Osteocyte (in vitro differentiated cells): Measurements from ENCODE around the gene SWSAP1. TPM values are rescaled to one million over a fixed set of nuclear protein-coding genes. Genes with fewer than 3 reads are reported as not detected.
"Not testable (repeated sequence)": the region's sequence is repeated elsewhere in the genome, so short reads cannot be mapped to it uniquely, and the experiment has no call there.

Source experiments
- DNase-seq: peaks from one replicate; pipeline ENCODE4 v3.0.0; 2021; ENCODE audit warnings: mixed read lengths; ENCODE audit not compliant: unreplicated experiment; ENCODE audit errors: extremely low spot score
- H3K27ac Mint-ChIP-seq: one replicate; pipeline ENCODE4 v1.8.0; 2021; ENCODE audit warnings: mild to moderate bottlenecking, mixed read lengths; ENCODE audit not compliant: unreplicated experiment
- H3K27me3 Mint-ChIP-seq: one replicate; pipeline ENCODE4 v1.8.0; 2021; ENCODE audit warnings: mixed read lengths; ENCODE audit not compliant: unreplicated experiment
- H3K36me3 Mint-ChIP-seq: one replicate; pipeline ENCODE4 v1.8.0; 2021; ENCODE audit warnings: mixed read lengths; ENCODE audit not compliant: unreplicated experiment
- H3K4me1 Mint-ChIP-seq: one replicate; pipeline ENCODE4 v1.8.0; 2021; ENCODE audit warnings: mixed read lengths; ENCODE audit not compliant: unreplicated experiment
- H3K4me3 Mint-ChIP-seq: one replicate; pipeline ENCODE4 v1.8.0; 2021; ENCODE audit warnings: mild to moderate bottlenecking, moderate library complexity, mixed read lengths; ENCODE audit not compliant: unreplicated experiment
- H3K9me3 Mint-ChIP-seq: one replicate; pipeline ENCODE4 v1.8.0; 2021; ENCODE audit warnings: mixed read lengths; ENCODE audit not compliant: unreplicated experiment
- total RNA-seq: library from RNA; stranded (reverse); gene quantifications from 2 replicates; pipeline ENCODE4 v1.2.1, GENCODE V29; 2021
- TF ChIP-seq, protein P1 (sequence below): fragments of 200-600 bp; sonication (generic); IDR thresholded peaks from 2 replicates; pipeline ENCODE4 v1.5.0; 2021; ENCODE audit warnings: antibody characterized with exemption, mild to moderate bottlenecking, moderate library complexity

SWSAP1 gene
- total RNA-seq, 1 donor from 2014 or later = 1.3 TPM

DNA sequence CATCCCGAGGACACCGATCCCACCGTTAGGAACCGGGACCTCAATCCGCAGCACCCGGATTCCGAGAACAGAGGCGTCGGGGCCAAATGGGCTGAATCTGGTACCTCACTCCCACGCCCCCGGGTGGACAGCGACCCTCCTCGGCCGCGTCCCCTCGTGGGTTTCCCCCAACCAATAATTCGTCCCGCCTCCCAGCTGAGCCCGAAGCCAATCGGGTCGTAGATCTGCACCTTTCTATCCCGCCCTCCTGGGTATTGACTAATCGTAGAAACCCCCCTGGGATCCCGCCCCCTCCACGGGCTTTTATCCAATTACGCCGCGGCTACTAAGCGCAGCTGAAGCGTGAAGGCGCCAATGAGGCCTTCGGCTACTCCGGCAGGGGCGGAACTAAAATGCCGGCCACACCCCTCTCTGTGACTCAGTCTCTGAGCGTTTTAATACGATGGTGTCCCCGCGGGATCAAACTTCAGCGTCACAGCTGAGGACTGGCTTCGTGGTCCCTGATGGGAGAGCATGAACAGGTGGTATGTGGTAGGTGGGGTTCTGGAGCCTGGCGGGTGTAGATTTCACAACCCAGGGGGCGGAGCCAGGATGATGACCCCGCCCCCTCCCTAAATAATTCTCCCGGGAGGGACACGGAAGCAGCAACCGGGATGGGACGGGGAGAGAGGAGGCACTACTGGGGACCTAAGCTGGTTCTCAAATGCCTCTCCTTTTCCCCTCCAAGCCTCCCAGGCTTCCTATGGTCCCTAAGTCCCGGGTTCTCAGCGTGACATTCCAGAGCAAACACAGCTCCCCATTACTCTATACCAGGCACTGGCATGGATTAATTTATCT, 28.1 kb upstream of the SWSAP1 start, which contains the start of the genes CCDC159 and TMEM205:
TSS of gene CCDC159 (plus strand) at position 416 of the 837 bp plus-strand sequence. CDS start at position 504, 88 bp downstream.
TSS of gene TMEM205 (minus strand) at position 165 of the 837 bp plus-strand sequence. CDS start 649 bp downstream, outside the sequence.
- H3K9me3 Mint-ChIP-seq = peaks cover 7% of the 10 kb centered on the region
- H3K4me1 Mint-ChIP-seq = peaks cover 31% of the 10 kb centered on the region
- peak within 1 kb of the TSS; percentile 91 for H3K4me3 Mint-ChIP-seq
- TF ChIP-seq, protein P1, sequence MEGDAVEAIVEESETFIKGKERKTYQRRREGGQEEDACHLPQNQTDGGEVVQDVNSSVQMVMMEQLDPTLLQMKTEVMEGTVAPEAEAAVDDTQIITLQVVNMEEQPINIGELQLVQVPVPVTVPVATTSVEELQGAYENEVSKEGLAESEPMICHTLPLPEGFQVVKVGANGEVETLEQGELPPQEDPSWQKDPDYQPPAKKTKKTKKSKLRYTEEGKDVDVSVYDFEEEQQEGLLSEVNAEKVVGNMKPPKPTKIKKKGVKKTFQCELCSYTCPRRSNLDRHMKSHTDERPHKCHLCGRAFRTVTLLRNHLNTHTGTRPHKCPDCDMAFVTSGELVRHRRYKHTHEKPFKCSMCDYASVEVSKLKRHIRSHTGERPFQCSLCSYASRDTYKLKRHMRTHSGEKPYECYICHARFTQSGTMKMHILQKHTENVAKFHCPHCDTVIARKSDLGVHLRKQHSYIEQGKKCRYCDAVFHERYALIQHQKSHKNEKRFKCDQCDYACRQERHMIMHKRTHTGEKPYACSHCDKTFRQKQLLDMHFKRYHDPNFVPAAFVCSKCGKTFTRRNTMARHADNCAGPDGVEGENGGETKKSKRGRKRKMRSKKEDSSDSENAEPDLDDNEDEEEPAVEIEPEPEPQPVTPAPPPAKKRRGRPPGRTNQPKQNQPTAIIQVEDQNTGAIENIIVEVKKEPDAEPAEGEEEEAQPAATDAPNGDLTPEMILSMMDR = peak; percentile 19
- peaks cover 3% of the 10 kb centered on the region for H3K36me3 Mint-ChIP-seq
- peak; percentile 99 for DNase-seq
- H3K27ac Mint-ChIP-seq = peak within 1 kb of the TSS; percentile 94
- H3K27me3 Mint-ChIP-seq = no peaks in the 10 kb centered on the region

DNA sequence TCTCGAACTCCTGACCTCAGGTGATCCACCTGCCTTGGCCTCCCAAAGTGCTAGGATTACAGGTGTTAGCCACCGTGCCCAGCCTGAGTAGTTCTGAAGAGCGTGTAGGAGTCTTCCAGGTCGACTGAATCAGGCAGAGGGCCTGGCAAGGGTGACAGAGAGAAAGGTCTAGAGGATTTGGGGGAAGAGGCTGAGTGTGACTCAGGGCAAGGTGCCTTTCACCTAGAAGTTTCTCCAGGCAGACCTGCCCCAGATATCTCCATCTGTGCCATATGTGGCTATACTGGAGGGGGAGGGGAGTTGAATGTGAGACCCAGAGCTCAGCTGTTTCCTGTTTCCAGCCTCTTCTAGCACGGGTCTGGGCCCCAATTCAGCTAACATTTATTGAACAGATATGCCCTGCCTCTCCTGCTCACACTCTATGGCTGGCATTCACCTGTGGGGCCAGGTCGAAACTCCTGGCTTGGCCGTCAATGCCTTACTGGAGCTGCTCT, 26.9 kb upstream of the SWSAP1 start:
- no peak for DNase-seq
- TF ChIP-seq, protein P1 = no peak

DNA sequence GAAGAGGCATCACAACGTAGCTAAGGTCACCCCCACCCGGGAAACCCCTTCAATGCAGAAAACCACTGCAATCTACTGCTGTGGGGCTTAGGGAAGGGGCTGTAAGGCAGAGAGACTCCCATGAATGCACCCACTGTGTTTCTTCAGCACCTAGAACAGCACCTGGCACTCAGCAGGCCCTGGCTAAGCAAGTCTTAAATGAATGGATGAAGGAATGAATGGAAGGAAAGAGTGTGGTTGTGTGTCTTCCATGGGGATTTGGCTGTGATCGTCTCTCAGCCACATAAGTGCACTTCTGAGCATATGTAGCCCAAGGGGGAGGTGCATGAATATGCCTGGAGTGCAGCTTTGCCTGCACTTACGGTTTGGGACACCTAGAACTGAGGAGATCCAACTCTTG, 25.3 kb upstream of the SWSAP1 start:
- Mint-ChIP-seq H3K4me1 (peaks cover 22% of the 10 kb centered on the region), H3K27ac (no peak overlapping the region), H3K27me3 (no peaks in the 10 kb centered on the region), H3K4me3 (no peak overlapping the region), H3K9me3 (peaks cover 7% of the 10 kb centered on the region), H3K36me3 (peaks cover 3% of the 10 kb centered on the region)
- TF ChIP-seq, protein P1 = no peak
- DNase-seq = no peak

More for the DNA sequence above, 26.9 kb upstream of the SWSAP1 start:
- H3K9me3 Mint-ChIP-seq = peaks cover 7% of the 10 kb centered on the region
- H3K27ac Mint-ChIP-seq = no peak overlapping the region
- H3K36me3 Mint-ChIP-seq = peaks cover 3% of the 10 kb centered on the region
- no peaks in the 10 kb centered on the region for H3K27me3 Mint-ChIP-seq
- no peak overlapping the region for H3K4me3 Mint-ChIP-seq
- peaks cover 31% of the 10 kb centered on the region for H3K4me1 Mint-ChIP-seq

DNA sequence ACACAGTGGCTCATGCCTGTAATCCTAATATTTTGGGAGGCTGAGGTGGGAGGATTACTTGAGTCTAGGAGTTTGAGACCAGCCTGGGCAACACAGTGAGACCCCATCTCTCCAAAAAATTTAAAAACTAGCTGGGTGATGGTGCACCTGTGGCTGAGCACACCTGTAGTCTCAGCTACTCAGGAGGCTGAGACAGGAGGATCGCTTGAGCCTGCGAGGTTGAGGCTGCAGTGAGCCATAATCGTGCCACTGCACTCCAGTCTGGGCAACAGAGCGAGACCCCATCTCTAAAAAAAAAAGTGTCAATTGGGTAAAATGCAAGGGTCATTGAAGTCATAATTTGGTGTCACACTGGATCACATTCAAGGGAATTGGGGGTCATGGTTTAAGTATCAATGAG, 20.4 kb upstream of the SWSAP1 start:
- H3K9me3 Mint-ChIP-seq, DNase-seq, H3K36me3 Mint-ChIP-seq, H3K27me3 Mint-ChIP-seq, H3K27ac Mint-ChIP-seq: not testable (repeated sequence)
- peaks cover 12% of the 10 kb centered on the region for H3K4me1 Mint-ChIP-seq
- H3K4me3 Mint-ChIP-seq = peak overlapping the region; percentile 32

DNA sequence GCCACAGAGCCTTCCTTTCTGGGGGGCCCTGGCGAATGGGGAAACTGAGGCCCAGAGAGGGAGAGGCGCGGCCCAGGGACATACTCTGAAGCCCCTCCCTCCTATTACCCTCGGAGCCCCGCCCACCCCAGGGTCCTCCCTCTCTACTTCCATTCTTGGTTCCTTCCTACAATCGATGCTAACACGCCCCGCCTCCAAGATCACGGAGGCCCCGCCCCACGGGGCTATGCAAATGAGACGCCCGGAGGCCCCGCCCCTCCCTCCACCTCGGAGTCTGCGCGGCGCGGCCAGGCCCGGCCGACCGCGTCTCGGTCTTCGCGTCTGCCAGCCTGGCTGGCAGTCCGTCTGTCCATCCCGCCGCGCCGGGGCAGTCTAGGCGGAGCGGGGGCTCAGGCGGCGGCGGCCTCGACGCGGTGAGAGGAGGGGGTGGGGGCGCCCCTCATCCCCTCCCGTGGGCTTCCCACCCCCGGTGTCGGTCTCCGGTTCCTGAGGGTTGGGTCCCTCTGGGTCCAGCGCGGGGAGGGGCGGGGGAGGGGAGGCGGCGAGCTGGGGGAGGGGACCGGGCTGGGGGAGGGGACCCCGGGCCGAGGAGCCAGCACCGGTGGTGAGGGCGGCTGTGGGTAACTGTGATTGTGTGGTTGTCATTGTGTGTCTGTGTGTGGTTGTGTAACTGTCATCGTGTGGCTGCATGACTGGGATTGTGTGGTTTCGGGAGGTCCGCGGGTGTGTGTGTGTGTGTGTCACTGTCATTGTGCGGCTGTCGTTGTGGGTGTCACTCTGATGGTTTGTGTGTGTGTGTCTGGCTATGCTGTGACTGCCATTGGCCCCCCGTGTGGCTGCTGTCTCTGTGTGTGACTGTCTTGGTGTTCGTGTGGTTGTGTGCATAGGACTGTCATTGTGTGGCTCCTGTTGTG, 19.0 kb upstream of the SWSAP1 start, which contains the start of gene PLPPR2:
TSS of gene PLPPR2 (plus strand) at position 273 of the 914 bp plus-strand sequence. CDS start 2,242 bp downstream, outside the sequence.
- H3K4me1 Mint-ChIP-seq = peaks cover 12% of the 10 kb centered on the region
- H3K9me3 Mint-ChIP-seq = no peaks in the 10 kb centered on the region
- TF ChIP-seq, protein P1 = no peak
- peak within 1 kb of the TSS; percentile 83 for H3K4me3 Mint-ChIP-seq
- peaks cover 14% of the 10 kb centered on the region for H3K36me3 Mint-ChIP-seq
- no peak within 1 kb of the TSS for H3K27ac Mint-ChIP-seq
- peak; percentile 96 for DNase-seq
- no peaks in the 10 kb centered on the region for H3K27me3 Mint-ChIP-seq
